Ovary (tissue), 3 donors: ENCODE data around the gene KLF3.

ENCODE experiments used
- CTCF ChIP-seq, 3 donors: fragments of 450-650 bp in 2 of 3; fragments of 200-600 bp in 1 of 3; IDR thresholded peaks; one replicate each; pipeline versions ENCODE4 v1.5.1 to v1.8.0; 2016 to 2022; ENCODE audit warnings: antibody characterized with exemption in 3 of 3, mild to moderate bottlenecking in 1 of 3
- POLR2A ChIP-seq: fragments of 450-650 bp; IDR thresholded peaks from one replicate; pipeline ENCODE4 v1.6.1; 2017; ENCODE audit warnings: antibody characterized with exemption, mild to moderate bottlenecking, moderate library complexity
- donor health status: DM: no; HTN: no; CAD: no.

GRCh38 chr4:38621831-38622230 lies 42.2 kb upstream of the KLF3 start:
- TF ChIP-seq POLR2A (no peak), CTCF (IDR thresholded peaks at IDR 0.05) (no peak)
